HEK293 (cell line): ENCODE results near the gene GFOD1.

Source experiments
- CTCF ChIA-PET: fragments of 350-600 bp; formaldehyde crosslinking; extraction: SDS; loops from one replicate; lab custom pipeline; 2021; ENCODE audit warnings: antibody characterized with exemption; lab: Yijun Ruan, JAX
- POLR2A ChIA-PET: fragments of 300-600 bp; formaldehyde crosslinking; extraction: SDS; loops from one replicate; lab custom pipeline; 2020; ENCODE audit warnings: antibody characterized with exemption, inconsistent platforms; lab: Yijun Ruan, JAX
- H3K27ac ChIP-seq: fragments of 200-500 bp; sonication (Bioruptor generic); 2 replicates; pipeline ENCODE4 v1.5.1; 2014; ENCODE audit warnings: low read depth, low read length, control low read depth, inconsistent platforms; ENCODE audit errors: extremely low read depth
- H3K36me3 ChIP-seq, 2 experiments: fragments of 200-500 bp in 1 of 2; sonication (Bioruptor generic) in 1 of 2; 1 replicate in 1 of 2; 2 replicates in 1 of 2; pipeline ENCODE4 v1.5.1; 2014 to 2017; ENCODE audit warnings: inconsistent platforms in 2 of 2, low read length in 2 of 2; ENCODE audit not compliant: control insufficient read depth in 2 of 2, insufficient read depth in 1 of 2
- H3K4me1 ChIP-seq: fragments of 200-500 bp; sonication (Bioruptor generic); 2 replicates; pipeline ENCODE4 v1.5.1; 2014; ENCODE audit warnings: mild to moderate bottlenecking, low read length, inconsistent platforms; ENCODE audit not compliant: control insufficient read depth, insufficient read depth
- H3K4me3 ChIP-seq: 2 replicates; pipeline ENCODE4 v1.5.1; 2011; ENCODE audit warnings: low read depth, mild to moderate bottlenecking, control low read depth, low read length, moderate library complexity
- H3K9me3 ChIP-seq: fragments of 200-500 bp; sonication (Bioruptor generic); 2 replicates; pipeline ENCODE4 v1.5.1; 2014; ENCODE audit warnings: low read depth, low read length, inconsistent platforms; ENCODE audit not compliant: control insufficient read depth, insufficient read depth
- OVOL3 ChIP-seq: fragments of 450-650 bp; formaldehyde crosslinking; IDR thresholded peaks from 2 replicates; pipeline ENCODE4 v1.5.1; 2016; ENCODE audit warnings: missing biosample characterization, missing genetic modification characterization
- PRDM1 ChIP-seq: fragments of 450-650 bp; formaldehyde crosslinking; IDR thresholded peaks from 2 replicates; pipeline ENCODE4; 2016; ENCODE audit warnings: missing biosample characterization, missing genetic modification characterization
- PRDM4 ChIP-seq: fragments of 450-650 bp; formaldehyde crosslinking; IDR thresholded peaks from 2 replicates; pipeline ENCODE4 v1.5.1; 2017; ENCODE audit warnings: missing biosample characterization, missing genetic modification characterization
- SALL2 ChIP-seq: fragments of 450-650 bp; formaldehyde crosslinking; IDR thresholded peaks from 2 replicates; pipeline ENCODE4 v1.5.0; 2017; ENCODE audit warnings: missing biosample characterization, mild to moderate bottlenecking, missing genetic modification characterization, borderline replicate concordance
- ZBTB44 ChIP-seq: fragments of 450-650 bp; IDR thresholded peaks from 2 replicates; pipeline ENCODE4 v1.5.1; 2018; ENCODE audit warnings: missing biosample characterization, mild to moderate bottlenecking, missing genetic modification characterization
- ZFP37 ChIP-seq: fragments of 450-650 bp; formaldehyde crosslinking; IDR thresholded peaks from 2 replicates; pipeline ENCODE4 v1.5.1; 2016; ENCODE audit warnings: missing biosample characterization, missing genetic modification characterization
- ZNF10 ChIP-seq: fragments of 450-650 bp; formaldehyde crosslinking; IDR thresholded peaks from 2 replicates; pipeline ENCODE4 v1.5.1; 2017; ENCODE audit warnings: missing biosample characterization, missing genetic modification characterization
- ZNF335 ChIP-seq: fragments of 450-650 bp; formaldehyde crosslinking; conservative IDR thresholded peaks from 2 replicates; pipeline ENCODE4 v1.5.1; 2016; ENCODE audit warnings: missing biosample characterization, missing genetic modification characterization
- ZNF530 ChIP-seq: fragments of 450-650 bp; formaldehyde crosslinking; IDR thresholded peaks from 2 replicates; pipeline ENCODE4 v1.5.1; 2016; ENCODE audit warnings: low read depth, missing biosample characterization, missing genetic modification characterization
- ZNF629 ChIP-seq: fragments of 450-650 bp; formaldehyde crosslinking; IDR thresholded peaks from 2 replicates; pipeline ENCODE4 v1.5.1; 2017; ENCODE audit warnings: missing biosample characterization, missing genetic modification characterization
- ZNF670 ChIP-seq: fragments of 450-650 bp; formaldehyde crosslinking; IDR thresholded peaks from 2 replicates; pipeline ENCODE4 v1.5.1; 2016; ENCODE audit warnings: missing biosample characterization, missing genetic modification characterization, low read depth
- TF ChIP-seq, protein P1 (sequence below): fragments of 450-650 bp; IDR thresholded peaks from 2 replicates; pipeline ENCODE4 v1.5.1; 2018; ENCODE audit warnings: missing biosample characterization, missing genetic modification characterization
- TF ChIP-seq, protein P2 (sequence below): fragments of 450-650 bp; formaldehyde crosslinking; IDR thresholded peaks from 2 replicates; pipeline ENCODE4 v1.5.1; 2017; ENCODE audit warnings: missing biosample characterization, missing genetic modification characterization
- TF ChIP-seq, protein P3 (sequence below): fragments of 450-650 bp; formaldehyde crosslinking; IDR thresholded peaks from 2 replicates; pipeline ENCODE4 v1.5.1; 2016; ENCODE audit warnings: missing biosample characterization, missing genetic modification characterization

GFOD1 gene

GRCh38 chr6:13331516-13332348 lies 155.7 kb downstream of the GFOD1 start (continued):
- TF ChIP-seq, protein P1, sequence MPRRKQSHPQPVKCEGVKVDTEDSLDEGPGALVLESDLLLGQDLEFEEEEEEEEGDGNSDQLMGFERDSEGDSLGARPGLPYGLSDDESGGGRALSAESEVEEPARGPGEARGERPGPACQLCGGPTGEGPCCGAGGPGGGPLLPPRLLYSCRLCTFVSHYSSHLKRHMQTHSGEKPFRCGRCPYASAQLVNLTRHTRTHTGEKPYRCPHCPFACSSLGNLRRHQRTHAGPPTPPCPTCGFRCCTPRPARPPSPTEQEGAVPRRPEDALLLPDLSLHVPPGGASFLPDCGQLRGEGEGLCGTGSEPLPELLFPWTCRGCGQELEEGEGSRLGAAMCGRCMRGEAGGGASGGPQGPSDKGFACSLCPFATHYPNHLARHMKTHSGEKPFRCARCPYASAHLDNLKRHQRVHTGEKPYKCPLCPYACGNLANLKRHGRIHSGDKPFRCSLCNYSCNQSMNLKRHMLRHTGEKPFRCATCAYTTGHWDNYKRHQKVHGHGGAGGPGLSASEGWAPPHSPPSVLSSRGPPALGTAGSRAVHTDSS (tag by site-specific recombination): no peak
- TF ChIP-seq PRDM1 (tag by site-specific recombination) (no peak), ZNF530 (tag by site-specific recombination) (no peak), ZBTB44 (tag by site-specific recombination) (peak; percentile 35), SALL2 (tag by site-specific recombination) (no peak), ZNF629 (no peak), ZFP37 (tag by site-specific recombination) (no peak), ZNF10 (tag by site-specific recombination) (peak; percentile 90), OVOL3 (tag by site-specific recombination) (no peak)
- TF ChIP-seq, protein P2, sequence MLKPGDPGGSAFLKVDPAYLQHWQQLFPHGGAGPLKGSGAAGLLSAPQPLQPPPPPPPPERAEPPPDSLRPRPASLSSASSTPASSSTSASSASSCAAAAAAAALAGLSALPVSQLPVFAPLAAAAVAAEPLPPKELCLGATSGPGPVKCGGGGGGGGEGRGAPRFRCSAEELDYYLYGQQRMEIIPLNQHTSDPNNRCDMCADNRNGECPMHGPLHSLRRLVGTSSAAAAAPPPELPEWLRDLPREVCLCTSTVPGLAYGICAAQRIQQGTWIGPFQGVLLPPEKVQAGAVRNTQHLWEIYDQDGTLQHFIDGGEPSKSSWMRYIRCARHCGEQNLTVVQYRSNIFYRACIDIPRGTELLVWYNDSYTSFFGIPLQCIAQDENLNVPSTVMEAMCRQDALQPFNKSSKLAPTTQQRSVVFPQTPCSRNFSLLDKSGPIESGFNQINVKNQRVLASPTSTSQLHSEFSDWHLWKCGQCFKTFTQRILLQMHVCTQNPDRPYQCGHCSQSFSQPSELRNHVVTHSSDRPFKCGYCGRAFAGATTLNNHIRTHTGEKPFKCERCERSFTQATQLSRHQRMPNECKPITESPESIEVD (tag by site-specific recombination): 0 out of 2 replicates have a peak, but pooled peaks have one; percentile 33
- TF ChIP-seq, protein P3, sequence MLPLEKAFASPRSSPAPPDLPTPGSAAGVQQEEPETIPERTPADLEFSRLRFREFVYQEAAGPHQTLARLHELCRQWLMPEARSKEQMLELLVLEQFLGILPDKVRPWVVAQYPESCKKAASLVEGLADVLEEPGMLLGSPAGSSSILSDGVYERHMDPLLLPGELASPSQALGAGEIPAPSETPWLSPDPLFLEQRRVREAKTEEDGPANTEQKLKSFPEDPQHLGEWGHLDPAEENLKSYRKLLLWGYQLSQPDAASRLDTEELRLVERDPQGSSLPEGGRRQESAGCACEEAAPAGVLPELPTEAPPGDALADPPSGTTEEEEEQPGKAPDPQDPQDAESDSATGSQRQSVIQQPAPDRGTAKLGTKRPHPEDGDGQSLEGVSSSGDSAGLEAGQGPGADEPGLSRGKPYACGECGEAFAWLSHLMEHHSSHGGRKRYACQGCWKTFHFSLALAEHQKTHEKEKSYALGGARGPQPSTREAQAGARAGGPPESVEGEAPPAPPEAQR (tag by site-specific recombination): no peak

GRCh38 chr6:13328875-13329183 lies 158.6 kb downstream of the GFOD1 start:
- Histone ChIP-seq H3K9me3 (no peaks in the 10 kb centered on the region), H3K4me3 (peak overlapping the region; percentile 97), H3K27ac (peak overlapping the region; percentile 83), H3K36me3 (peaks cover 11 to 23% of the 10 kb centered on the region in 2 experiments), H3K4me1 (peaks cover 3% of the 10 kb centered on the region; the same call in 1 of the 2 replicates)
- POLR2A ChIA-PET: interaction anchor here (0.8 to 3.4 kb wide), 22 partner anchors 12 to 417 kb away, joined by 3 to 21 read pairs (median 4); partner anchors contain the start of genes GFOD1, NOL7 and SIRT5
- TF ChIP-seq ZNF670 (no peak), ZNF335 (tag by site-specific recombination) (peak; percentile 65), PRDM4 (0 out of 2 replicates have a peak, but pooled peaks have one; percentile 5)
- CTCF ChIA-PET: interaction anchor here (0.6 to 6.9 kb wide), 9 partner anchors 9 to 416 kb away, joined by 3 to 102 read pairs (median 4); partner anchors contain the start of gene NOL7
